Prostate gland (tissue), 2 donors: ENCODE data around the gene TIPARP. TPM values are rescaled to one million over a fixed set of nuclear protein-coding genes. Genes with fewer than 3 reads are reported as not detected.

Experiments used
- DNase-seq: peaks from one replicate; pipeline ENCODE4 v3.0.0-alpha.2; 2019; ENCODE audit warnings: low spot score
- H3K27ac ChIP-seq, 2 donors: fragments of 200-600 bp; sonication (generic); 2 replicates each; pipeline ENCODE4 v1.5.1; 2017 to 2019
- H3K27me3 ChIP-seq: fragments of 200-600 bp; sonication (generic); replicated peaks from 2 replicates; pipeline ENCODE4 v1.5.1; 2019; ENCODE audit not compliant: insufficient read depth
- H3K36me3 ChIP-seq, 2 donors: fragments of 200-600 bp; sonication (generic); 1 replicate in 1 of 2; 2 replicates in 1 of 2; pipeline versions ENCODE4 v1.5.1 to v1.8.1; 2017 to 2019
- H3K4me1 ChIP-seq: fragments of 200-600 bp; sonication (generic); replicated peaks from 2 replicates; pipeline ENCODE4 v1.5.1; 2019
- H3K4me3 ChIP-seq, 2 donors: fragments of 200-600 bp; sonication (generic); 2 replicates each; pipeline ENCODE4 v1.5.1; 2017 to 2019
- H3K9me3 ChIP-seq: fragments of 200-600 bp; sonication (generic); 2 replicates; pipeline ENCODE4 v1.5.1; 2017
- POLR2A ChIP-seq: fragments of 450-650 bp; IDR thresholded peaks from one replicate; pipeline ENCODE4 v1.6.1; 2016; ENCODE audit warnings: antibody characterized with exemption, mild to moderate bottlenecking
- POLR2AphosphoS5 ChIP-seq: sonication (generic); formaldehyde crosslinking; IDR thresholded peaks from one replicate; pipeline ENCODE4 v1.6.1; 2017; ENCODE audit warnings: antibody characterized with exemption
- WGBS: methylation state at CpG from one replicate; pipeline ENCODE4 v1.1.5; 2018; 5-methylcytosine and 5-hydroxymethylcytosine counted together
- intact Hi-C: fragments of 100-400 bp; cut with DNase I; formaldehyde crosslinking; loops from one replicate; pipeline ENCODE4 v1.14.2; 2022
- total RNA-seq, 2 donors: library from RNA; depleted of rRNA; stranded (reverse); fragments of >200 nt; gene quantifications; one replicate each; pipeline ENCODE4 v1.1.0, GENCODE V29; 2016
- TF ChIP-seq, protein P1 (sequence below), 4 experiments: fragments of 200-600 bp in 2 of 4; fragments of 450-650 bp in 2 of 4; sonication (generic) in 2 of 4; IDR thresholded peaks; 1 replicate in 3 of 4; 2 replicates in 1 of 4; pipeline ENCODE4 v1.5.1; 2016 to 2019; ENCODE audit warnings: antibody characterized with exemption in 4 of 4, mild to moderate bottlenecking in 2 of 4, moderate library complexity in 2 of 4

Gene TIPARP
- total RNA-seq, 2 donors from 2014 or later: 31.9 to 52.0 TPM

DNA sequence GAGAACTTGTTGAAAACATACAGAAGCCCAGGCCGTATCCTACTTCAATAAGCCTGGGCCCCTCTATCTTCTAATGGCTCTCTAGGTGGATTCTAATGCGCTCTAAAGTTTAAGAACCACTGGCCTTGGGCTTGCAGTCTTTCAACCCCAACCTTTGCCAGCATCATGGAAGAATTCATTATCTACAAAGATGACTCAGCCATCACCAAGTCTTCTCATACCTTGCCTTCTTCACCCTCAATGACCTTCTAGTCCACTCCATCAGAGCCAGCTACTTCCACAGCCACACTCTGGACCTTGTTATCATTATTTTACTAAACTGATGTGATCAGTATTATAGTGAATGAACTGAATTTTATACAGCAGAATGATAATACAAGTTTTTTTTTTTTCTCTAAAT, 16.9 kb upstream of the TIPARP start:
- TF ChIP-seq POLR2A (no peak), POLR2AphosphoS5 (no peak)
- TF ChIP-seq, protein P1, sequence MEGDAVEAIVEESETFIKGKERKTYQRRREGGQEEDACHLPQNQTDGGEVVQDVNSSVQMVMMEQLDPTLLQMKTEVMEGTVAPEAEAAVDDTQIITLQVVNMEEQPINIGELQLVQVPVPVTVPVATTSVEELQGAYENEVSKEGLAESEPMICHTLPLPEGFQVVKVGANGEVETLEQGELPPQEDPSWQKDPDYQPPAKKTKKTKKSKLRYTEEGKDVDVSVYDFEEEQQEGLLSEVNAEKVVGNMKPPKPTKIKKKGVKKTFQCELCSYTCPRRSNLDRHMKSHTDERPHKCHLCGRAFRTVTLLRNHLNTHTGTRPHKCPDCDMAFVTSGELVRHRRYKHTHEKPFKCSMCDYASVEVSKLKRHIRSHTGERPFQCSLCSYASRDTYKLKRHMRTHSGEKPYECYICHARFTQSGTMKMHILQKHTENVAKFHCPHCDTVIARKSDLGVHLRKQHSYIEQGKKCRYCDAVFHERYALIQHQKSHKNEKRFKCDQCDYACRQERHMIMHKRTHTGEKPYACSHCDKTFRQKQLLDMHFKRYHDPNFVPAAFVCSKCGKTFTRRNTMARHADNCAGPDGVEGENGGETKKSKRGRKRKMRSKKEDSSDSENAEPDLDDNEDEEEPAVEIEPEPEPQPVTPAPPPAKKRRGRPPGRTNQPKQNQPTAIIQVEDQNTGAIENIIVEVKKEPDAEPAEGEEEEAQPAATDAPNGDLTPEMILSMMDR (IDR thresholded peaks at IDR 0.05): no peak
- Histone ChIP-seq H3K27ac (no peak overlapping the region), H3K4me1 (no peaks in the 10 kb centered on the region), H3K9me3 (no peaks in the 10 kb centered on the region), H3K4me3 (no peak overlapping the region), H3K36me3 (no peaks in the 10 kb centered on the region), H3K27me3 (no peaks in the 10 kb centered on the region)
- 100% methylated on average over 2 of the region's 2 CpGs for WGBS
- no peak for DNase-seq
- intact Hi-C loops: no loop called here

DNA sequence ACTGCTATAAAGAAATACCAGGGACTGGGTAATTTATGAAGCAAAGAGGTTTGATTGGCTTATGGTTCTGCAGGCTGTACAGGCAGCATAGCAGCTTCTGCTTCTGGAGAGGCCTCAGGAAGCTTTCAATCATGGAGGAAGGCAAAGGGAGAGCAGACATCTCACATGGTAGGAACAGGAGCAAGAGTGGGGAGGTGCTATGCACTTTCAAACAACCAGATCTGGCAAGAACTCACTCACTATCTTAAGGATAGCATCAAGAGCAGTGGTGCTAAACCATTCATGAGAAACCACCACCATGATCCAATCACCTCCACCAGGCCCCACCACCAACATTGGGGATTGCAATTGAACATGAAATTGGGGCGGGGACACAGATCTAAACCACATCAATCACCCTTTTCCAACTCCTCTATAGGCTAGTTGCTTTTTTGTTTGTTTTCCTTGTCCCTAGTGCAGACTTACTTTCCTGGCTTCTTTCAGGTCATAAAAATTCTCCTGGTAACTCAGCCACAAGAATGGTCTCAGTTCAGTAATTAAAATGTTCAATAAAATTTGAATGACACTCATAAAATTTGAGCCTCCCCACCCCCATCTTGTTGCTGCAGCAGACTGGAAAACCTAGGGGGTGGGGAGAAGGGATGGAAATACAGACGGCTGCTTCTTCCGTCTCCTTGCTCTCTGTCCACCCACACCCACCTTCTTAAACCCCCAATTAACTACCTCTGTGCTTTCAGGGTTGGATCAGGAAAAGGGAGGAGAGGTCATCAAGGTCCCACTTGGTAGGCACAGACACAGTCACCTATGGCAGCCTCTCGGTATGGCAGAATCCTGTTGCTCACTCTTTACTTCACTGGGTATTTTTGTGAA, 16.3 kb upstream of the TIPARP start:
- H3K27ac ChIP-seq: no peak overlapping the region
- H3K4me3 ChIP-seq: no peak overlapping the region
- intact Hi-C loops: no loop called here
- H3K4me1 ChIP-seq: no peaks in the 10 kb centered on the region
- no peaks in the 10 kb centered on the region for H3K36me3 ChIP-seq
- 54% methylated on average over 4 of the region's 4 CpGs for WGBS
- no peaks in the 10 kb centered on the region for H3K27me3 ChIP-seq
- H3K9me3 ChIP-seq: no peaks in the 10 kb centered on the region
- no peak for TF ChIP-seq POLR2A
- TF ChIP-seq, protein P1 (IDR thresholded peaks at IDR 0.05): no peak
- peak; percentile 52 for TF ChIP-seq POLR2AphosphoS5
- no peak for DNase-seq

DNA sequence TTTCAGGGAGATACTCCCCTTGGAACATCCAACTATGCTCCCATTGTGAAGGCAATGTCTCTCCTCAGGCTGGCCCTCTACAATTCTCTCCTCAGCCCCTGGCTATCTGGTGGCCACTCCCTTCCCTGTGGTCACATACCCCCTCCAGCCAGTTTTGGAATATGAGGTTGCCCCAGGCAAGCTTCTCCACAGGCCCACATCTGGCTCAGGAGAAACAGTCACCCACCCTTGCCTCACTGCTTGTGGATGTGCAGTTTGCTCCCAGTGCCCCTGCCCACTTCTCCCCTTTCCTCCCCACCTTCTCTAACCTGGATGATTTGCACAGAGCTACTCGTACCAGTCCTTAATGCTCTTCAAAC, 15.7 kb upstream of the TIPARP start:
- intact Hi-C loops: no loop called here
- no peaks in the 10 kb centered on the region for H3K9me3 ChIP-seq

DNA sequence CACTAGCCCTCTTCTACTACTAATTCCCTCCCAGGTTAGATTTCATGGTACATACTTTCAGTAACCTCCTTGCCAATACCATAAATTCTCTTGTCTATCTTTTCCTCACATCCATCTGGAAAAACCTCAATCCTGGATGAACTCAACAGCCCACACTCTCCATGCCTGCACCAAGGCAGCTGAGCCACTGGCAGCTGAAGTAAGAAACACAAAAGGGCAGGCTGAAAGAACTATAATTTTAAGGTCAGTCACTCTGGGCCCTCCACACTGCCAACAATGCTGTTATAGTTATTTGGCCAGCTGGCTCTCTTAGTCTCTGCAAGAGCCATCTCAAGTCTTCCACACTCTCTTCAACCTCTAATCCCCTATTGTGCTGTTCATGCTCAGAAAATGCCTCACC, 15.1 kb upstream of the TIPARP start:
- H3K4me3 ChIP-seq: no peak overlapping the region
- no peaks in the 10 kb centered on the region for H3K27me3 ChIP-seq
- H3K36me3 ChIP-seq: no peaks in the 10 kb centered on the region
- H3K4me1 ChIP-seq: no peaks in the 10 kb centered on the region
- H3K27ac ChIP-seq: no peak overlapping the region
- no peak for DNase-seq
- no peaks in the 10 kb centered on the region for H3K9me3 ChIP-seq
- intact Hi-C loops: no loop called here
- TF ChIP-seq POLR2A: no peak

More for the DNA sequence above, 15.7 kb upstream of the TIPARP start:
- no peaks in the 10 kb centered on the region for H3K27me3 ChIP-seq
- DNase-seq: no peak
- H3K4me3 ChIP-seq: no peak overlapping the region
- H3K36me3 ChIP-seq: no peaks in the 10 kb centered on the region
- TF ChIP-seq POLR2AphosphoS5: no peak
- TF ChIP-seq POLR2A: no peak
- TF ChIP-seq, protein P1 (IDR thresholded peaks at IDR 0.05): no peak
- no peaks in the 10 kb centered on the region for H3K4me1 ChIP-seq
- WGBS: 85% methylated on average over 1 of the region's 1 CpG
- no peak overlapping the region for H3K27ac ChIP-seq

DNA sequence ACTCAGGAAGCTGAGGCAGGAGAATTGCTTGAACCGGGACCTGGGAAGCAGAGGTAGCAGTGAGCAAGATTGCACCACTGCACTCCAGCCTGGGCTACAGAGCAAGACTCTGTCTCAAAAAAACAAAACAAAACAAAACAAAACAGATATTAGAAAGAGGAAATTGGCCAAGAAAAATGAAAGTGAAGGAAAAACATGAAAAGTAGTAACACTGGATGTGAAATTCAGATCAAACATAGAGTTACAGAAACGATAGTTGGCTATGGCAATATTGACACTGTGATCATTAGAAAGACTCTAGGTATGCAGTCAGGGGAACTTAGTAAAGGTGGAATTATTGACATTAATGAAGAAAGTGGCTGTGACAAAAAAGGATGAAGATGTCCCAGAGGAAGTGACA, 13.2 kb upstream of the TIPARP start:
- intact Hi-C loops: no loop called here
- 72% methylated on average over 2 of the region's 2 CpGs for WGBS
- Histone ChIP-seq H3K9me3 (no peaks in the 10 kb centered on the region), H3K4me3 (no peak overlapping the region), H3K36me3 (no peaks in the 10 kb centered on the region), H3K4me1 (no peaks in the 10 kb centered on the region), H3K27me3 (no peaks in the 10 kb centered on the region), H3K27ac (no peak overlapping the region)
- TF ChIP-seq, protein P1 (IDR thresholded peaks at IDR 0.05): no peak
- TF ChIP-seq POLR2AphosphoS5 (no peak), POLR2A (no peak)
- no peak for DNase-seq
